ENCODE measurements around the gene GOLGA6C.
"Not testable (repeated sequence)": the region's sequence is repeated elsewhere in the genome, so short reads cannot be mapped to it uniquely, and the experiment has no call there.

Gene GOLGA6C

DNA sequence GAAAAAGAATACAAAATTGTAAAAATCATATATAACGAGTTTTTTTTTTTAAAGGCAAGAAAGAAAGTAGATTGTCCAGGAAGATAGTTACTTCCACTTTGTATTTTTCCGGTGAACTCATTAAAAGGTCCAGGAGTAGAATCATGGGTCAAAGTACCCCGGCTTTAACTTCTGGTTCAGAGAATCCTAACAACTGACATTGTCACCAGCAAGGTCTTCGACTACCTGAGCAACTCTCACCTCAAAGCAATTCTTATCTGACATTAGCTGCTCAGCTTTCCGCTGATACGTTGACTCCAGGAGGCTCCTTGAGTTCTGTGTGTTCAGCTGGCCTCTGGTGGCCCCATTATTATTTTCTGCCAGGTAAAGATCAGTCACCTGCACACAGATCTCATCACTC, 9.1 kb upstream of the GOLGA6C start:
- intact Hi-C loops (cut with DNase I): loop anchor here (10.0 kb wide), 1 partner anchor 56 kb away; no protein-coding TSS in a partner anchor
- not testable (repeated sequence) for DNase-seq

DNA sequence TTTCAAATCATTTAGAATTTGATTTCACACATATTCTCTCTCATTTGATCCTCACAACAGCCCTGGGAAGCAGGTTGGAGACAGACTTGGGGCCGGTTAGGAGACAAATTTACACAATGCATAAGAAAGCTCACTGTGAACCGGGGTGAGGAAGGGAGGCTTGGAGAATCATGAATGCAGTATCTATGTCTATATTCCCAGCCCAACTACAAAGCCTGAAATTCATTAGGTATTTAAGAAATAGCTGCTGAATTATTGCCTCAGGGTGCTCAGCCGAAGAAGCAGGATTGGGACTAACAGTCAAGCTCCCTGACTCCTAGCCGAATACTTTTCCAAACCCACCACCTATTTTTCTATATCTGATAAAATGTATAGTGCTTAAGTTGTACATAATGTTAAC, 8.4 kb upstream of the GOLGA6C start:
- intact Hi-C loops (cut with DNase I): loop anchor here (10.0 kb wide), 1 partner anchor 55 kb away; no protein-coding TSS in a partner anchor
- no peak for DNase-seq

GRCh38 chr15:75251343-75251742, 6.8 kb upstream of the GOLGA6C start:
- DNase-seq; intact Hi-C loops (cut with DNase I): not testable (repeated sequence)

- peak in 1 of 10 donors; percentile 12 for DNase-seq
- intact Hi-C loops (cut with DNase I): not testable (repeated sequence)
Measured at GRCh38 chr15:75252285-75252684, 5.8 kb upstream of the GOLGA6C start.

GRCh38 chr15:75258620-75259343, 648 bp downstream of the GOLGA6C start:
- DNase-seq: peak in 1 of 10 donors; percentile 54
- intact Hi-C loops (cut with DNase I): not testable (repeated sequence)

DNA sequence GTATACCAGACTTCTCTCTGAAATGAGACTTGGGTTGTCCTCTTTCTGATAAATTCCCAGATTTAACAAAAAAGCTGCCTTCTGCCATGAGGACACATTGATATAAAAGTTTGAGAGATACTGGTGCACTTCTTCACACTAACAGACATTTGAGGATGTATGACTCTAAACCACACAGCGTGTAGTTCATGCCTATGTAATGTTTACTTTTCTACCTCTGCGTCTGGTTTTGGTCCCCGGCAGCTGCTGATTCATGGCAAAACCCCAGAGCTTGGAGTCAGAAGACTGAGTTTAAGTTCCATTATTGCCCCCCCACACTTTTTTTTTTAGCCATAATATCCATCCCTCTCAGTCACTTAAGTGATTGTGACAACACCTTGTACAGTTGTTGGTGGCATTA, 1.7 kb downstream of the GOLGA6C start:
- DNase-seq; intact Hi-C loops (cut with DNase I): not testable (repeated sequence)

GRCh38 chr15:75273751-75274359, 15.7 kb downstream of the GOLGA6C start:
- DNase-seq; intact Hi-C loops (cut with DNase I): not testable (repeated sequence)

DNA sequence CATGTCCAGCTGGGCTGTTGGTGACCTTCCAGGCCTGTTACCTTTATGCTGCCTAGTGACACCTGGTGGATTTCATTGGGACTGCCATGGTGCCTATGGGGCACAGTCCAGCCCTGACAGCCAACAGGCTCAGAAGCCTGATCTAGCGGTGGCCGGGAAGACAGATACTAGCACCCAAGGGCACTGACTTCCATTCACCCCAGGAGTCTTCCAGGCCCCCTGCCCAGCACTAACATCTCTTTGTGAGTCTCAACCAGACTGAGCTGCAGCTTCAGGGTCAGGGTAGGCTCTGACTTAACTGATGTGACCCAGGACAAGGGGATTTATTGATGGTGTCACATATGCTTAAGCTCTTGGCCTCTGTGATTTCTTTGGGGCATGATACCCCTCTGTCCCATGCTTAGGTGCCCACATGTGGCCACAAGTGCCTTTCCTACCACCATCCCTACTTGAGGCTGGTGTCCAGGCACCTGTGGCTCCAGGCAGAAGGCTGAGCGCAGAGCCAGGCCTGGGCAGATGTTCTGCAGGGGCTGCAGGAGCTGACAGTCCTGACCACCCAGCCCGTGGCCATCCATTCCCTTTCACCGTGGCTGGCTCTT, 16.5 kb downstream of the GOLGA6C start:
- DNase-seq: peak; percentile 12 to 90 (median 62)
- intact Hi-C loops (cut with DNase I): not testable (repeated sequence)

GRCh38 chr15:75275617-75276016, 17.5 kb downstream of the GOLGA6C start:
- DNase-seq: peak in 3 of 10 donors; percentile 17 to 72 (median 41)
- intact Hi-C loops (cut with DNase I): not testable (repeated sequence)

- DNase-seq: peak in 1 of 10 donors; percentile 20
- intact Hi-C loops (cut with DNase I): not testable (repeated sequence)
Measured at GRCh38 chr15:75278497-75278896, 20.4 kb downstream of the GOLGA6C start.

DNA sequence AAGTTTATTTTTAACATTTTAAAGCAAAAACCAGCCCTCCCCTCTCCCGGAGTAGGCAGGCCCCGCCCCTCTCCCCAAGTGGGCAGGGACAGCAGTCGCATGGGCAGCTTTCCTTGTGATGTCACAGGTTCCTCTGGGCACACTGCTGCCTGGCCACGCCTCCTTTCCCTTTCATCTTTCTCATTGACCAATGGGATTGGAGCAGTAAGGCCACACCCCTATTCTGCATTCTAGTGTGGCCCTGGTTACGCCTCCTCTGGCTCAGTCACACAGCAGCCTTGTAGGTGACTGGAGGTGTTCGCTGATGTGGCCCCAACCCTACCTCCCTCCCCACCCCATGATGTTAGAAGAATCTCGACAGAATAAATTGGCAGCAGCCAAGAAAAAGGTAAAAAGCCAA, 24.4 kb downstream of the GOLGA6C start, which contains the start of gene GOLGA6D:
Gene GOLGA6D, plus strand, starts transcription at position 264 of the 400 bp plus-strand sequence. Its CDS starts 41 bp downstream, at position 305.
- DNase-seq; intact Hi-C loops (cut with DNase I): not testable (repeated sequence)

DNA sequence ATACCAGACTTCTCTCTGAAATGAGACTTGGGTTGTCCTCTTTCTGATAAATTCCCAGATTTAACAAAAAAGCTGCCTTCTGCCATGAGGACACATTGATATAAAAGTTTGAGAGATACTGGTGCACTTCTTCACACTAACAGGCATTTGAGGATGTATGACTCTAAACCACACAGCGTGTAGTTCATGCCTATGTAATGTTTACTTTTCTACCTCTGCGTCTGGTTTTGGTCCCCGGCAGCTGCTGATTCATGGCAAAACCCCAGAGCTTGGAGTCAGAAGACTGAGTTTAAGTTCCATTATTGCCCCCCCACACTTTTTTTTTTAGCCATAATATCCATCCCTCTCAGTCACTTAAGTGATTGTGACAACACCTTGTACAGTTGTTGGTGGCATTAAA, 26.0 kb downstream of the GOLGA6C start:
- intact Hi-C loops (cut with DNase I); DNase-seq: not testable (repeated sequence)

DNA sequence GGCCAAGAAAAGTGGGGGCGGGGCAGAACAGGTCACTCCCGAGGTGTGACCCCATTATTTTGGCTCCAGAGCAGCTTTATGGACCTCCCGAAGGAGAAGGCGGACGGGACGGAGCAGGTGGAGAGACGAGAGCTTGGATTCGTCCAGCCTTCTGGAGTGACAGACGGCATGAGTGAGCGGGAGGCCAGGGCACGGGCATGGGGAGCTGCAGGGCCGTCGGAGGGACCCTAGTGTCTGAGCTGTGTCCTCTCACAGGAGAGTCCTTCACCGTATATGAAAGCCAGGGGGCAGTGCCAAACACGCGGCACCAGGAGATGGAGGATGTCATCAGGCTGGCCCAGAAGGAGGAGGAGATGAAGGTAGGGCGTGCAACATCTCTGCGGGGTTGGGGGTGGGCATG, 35.5 kb downstream of the GOLGA6C start:
- peak in 1 of 10 donors; percentile 55 for DNase-seq
- intact Hi-C loops (cut with DNase I): not testable (repeated sequence)

- intact Hi-C loops (cut with DNase I): not testable (repeated sequence)
- DNase-seq: peak in 1 of 10 donors; percentile 43
Measured at GRCh38 chr15:75298541-75299310, 40.6 kb downstream of the GOLGA6C start.

- DNase-seq: peak in 7 of 10 donors; percentile 21 to 88 (median 43)
- intact Hi-C loops (cut with DNase I): not testable (repeated sequence)
Measured at GRCh38 chr15:75299311-75299688, 41.2 kb downstream of the GOLGA6C start.

GRCh38 chr15:75300026-75300425, 41.9 kb downstream of the GOLGA6C start:
- peak in 1 of 10 donors; percentile 48 for DNase-seq
- intact Hi-C loops (cut with DNase I): loop anchor here (10.0 kb wide), 1 partner anchor 55 kb away; no protein-coding TSS in a partner anchor

- peak in 1 of 10 donors; percentile 49 for DNase-seq
- intact Hi-C loops (cut with DNase I): loop anchor here (10.0 kb wide), 1 partner anchor 58 kb away; no protein-coding TSS in a partner anchor
Measured at GRCh38 chr15:75302318-75302717, 44.2 kb downstream of the GOLGA6C start.

GRCh38 chr15:75302753-75303152, 44.6 kb downstream of the GOLGA6C start:
- DNase-seq: peak in 1 of 10 donors; percentile 21
- intact Hi-C loops (cut with DNase I): loop anchor here (10.0 kb wide), 1 partner anchor 58 kb away; no protein-coding TSS in a partner anchor

DNA sequence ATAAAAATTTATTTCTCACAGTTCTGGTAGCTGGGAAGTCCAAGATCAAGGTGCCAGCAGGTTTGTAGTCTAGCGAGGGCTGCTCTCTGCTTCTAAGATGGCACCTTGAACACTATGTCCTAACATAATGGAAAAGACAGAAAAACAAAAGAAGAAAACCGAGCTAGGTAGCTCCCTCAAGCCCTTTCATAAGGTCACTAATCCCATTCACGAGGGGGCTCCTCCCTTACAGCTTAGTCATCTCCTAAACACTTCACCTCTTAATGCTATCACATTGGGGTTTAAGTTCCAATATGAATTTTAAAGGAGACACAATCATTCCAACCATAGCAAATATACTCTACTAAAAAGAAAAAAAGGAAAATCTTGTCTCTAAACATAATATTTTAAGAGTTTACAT, 48.1 kb downstream of the GOLGA6C start:
- DNase-seq: no peak
- intact Hi-C loops (cut with DNase I): loop anchor here (10.0 kb wide), 1 partner anchor 61 kb away; no protein-coding TSS in a partner anchor

Data from posterior cingulate gyrus (tissue), 11 donors.